Activated naive CD4-positive, alpha-beta T cell treated with anti-CD3 and anti-CD28 coated beads, Interleukin-2, amount 50 U/mL, for 16 hours (primary cell): ENCODE measurements around the gene RBM42.
"Not testable (repeated sequence)": the region's sequence is repeated elsewhere in the genome, so short reads cannot be mapped to it uniquely, and the experiment has no call there.

Experiments
- DNase-seq: peaks from one replicate; pipeline ENCODE4 v3.0.0-alpha.2; 2020

RBM42 gene

DNA sequence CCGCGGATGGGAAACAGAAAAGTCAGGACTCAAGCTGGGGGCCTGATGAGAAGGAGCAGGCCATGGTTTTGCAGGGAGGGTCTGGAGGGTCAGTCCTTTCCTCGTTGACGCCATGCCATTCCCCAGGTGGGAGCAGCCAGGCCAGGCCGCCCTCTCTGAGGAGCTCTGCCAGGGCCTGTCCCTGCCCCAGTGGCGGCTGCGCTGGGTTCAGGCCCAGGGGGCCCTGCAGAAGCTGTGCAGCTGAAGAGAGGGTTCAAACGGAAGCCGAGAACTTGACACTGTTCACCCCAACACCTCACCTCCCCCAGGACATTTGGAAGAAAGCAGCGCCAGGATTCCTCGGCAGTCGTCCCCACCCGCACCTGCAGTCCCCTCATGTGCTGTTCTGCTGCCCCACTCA is 6.1 kb upstream of the RBM42 start:
- no peak for DNase-seq

- peak; percentile 1 for DNase-seq
Measured at GRCh38 chr19:35623327-35624010, 5.4 kb upstream of the RBM42 start.

DNA sequence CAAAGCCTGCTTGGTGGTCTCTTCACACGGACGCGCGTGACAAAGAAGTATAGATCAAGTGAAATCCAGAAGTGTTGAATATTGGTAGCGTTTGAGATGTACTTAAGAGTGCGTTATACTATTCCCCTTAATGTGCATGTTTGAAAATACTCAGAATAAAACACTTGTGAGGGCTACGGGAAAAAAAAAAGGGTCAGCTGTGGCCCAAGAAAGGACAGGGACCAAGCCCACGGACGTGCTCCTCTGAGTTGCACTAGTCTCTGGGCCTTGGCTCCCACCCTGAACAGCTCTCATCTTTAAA is 622 bp upstream of the RBM42 start:
- no peak for DNase-seq

- DNase-seq, result no peak
Measured at GRCh38 chr19:35629332-35629633, 447 bp downstream of the RBM42 start.

- no peak for DNase-seq
Measured at GRCh38 chr19:35633727-35634440, 5.0 kb downstream of the RBM42 start.

DNA sequence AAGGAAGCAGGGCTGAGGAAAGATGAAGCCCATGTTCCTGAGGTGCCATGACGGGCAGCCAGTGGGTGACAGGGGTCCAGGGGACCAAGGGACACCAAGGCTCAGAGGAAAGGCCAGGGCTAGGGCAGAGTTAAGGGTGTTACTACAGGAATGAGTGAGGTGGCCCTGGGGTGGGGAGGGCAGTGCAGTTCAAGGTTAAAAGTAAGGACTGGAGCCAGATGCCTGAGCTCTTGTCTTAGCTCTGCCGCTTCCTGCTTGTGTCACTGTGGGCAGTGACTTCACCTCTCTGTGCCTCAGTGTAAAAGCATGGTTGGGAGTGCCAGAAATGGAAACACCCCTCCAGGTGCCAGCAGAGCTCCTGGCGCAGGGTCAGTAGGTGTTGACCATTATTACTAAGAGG is 7.8 kb downstream of the RBM42 start:
- DNase-seq, result no peak

GRCh38 chr19:35637165-35637564 is 8.3 kb downstream of the RBM42 start:
- DNase-seq, result no peak

DNA sequence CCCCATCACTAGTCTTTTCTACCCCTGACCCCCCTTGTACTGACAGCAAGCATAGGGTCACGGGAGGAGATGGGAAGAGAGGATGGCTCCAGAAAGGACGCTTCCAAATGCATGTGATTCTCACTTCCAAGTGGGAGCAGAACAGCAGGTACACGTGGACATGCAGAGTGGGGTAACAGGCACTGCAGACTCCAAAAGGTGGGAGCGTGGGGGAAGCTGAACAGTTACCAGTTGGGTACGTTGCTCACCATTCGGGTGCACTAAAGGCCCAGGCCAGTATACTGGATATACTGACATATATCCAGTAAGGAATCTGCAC is 10.4 kb downstream of the RBM42 start:
- DNase-seq, result no peak

DNA sequence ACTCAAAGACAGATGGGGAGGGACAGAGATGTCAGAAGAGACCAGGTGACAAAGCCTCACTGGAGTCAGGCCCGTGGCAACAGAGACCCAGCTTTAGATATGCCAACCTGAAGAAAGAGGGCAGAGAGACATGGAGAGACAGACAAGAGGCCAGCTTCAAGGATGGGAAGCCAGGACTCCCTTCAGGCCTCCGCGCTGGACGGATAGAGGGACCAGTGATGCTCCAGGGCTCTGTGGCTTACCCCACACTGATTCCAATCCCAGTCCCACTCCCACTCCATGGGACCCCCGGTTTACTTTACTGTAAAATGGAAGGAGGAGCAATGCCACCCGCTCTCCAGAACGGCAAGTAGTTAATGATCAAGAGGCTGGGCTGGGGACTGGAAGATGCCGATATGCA is 11.0 kb downstream of the RBM42 start:
- DNase-seq, result no peak

DNA sequence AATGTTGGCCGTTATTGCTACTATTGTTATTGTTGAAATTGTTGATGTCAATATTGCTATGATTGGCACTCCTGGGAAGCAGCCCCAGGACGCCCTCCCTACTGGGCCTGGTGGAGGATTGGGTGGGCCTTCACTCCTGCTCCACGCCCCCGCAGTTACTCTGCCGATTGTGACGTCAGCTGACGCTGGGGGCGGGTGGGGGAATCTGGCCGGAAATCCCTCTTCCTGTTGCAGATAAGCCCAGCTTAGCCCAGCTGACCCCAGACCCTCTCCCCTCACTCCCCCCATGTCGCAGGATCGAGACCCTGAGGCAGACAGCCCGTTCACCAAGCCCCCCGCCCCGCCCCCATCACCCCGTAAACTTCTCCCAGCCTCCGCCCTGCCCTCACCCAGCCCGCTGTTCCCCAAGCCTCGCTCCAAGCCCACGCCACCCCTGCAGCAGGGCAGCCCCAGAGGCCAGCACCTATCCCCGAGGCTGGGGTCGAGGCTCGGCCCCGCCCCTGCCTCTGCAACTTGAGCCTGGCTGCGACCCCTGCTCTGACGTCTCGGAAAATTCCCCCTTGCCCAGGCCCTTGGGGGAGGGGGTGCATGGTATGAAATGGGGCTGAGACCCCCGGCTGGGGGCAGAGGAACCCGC is 12.8 kb downstream of the RBM42 start, which contains the start of gene ETV2:
Gene ETV2 (plus strand): TSS at position 231 of the 637 bp plus-strand sequence. CDS start 716 bp downstream, outside the sequence.
- peak; percentile 23 for DNase-seq

- DNase-seq, result no peak
Measured at GRCh38 chr19:35642312-35642711, 13.5 kb downstream of the RBM42 start.

DNA sequence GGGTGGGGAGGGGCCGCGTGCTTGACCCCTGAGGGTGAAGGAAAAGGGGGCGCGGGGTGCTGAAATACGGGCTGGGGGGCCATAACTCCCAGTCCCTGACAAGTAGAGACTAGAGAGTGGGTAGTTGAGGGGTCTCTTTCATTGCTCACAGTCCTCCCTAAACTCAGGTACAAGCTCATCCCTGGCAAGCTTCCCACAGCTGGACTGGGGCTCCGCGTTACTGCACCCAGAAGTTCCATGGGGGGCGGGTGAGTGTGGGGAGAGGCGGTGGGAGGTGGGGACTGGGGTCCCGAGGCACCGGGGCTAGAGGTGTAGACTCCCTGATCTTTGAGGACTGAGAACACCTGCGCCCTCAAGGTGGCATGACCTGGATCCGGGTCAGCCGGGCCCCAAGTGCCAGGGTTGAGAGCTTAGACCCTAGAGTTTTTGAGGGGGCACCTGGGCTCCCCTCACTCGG is 14.0 kb downstream of the RBM42 start:
- no peak for DNase-seq

DNA sequence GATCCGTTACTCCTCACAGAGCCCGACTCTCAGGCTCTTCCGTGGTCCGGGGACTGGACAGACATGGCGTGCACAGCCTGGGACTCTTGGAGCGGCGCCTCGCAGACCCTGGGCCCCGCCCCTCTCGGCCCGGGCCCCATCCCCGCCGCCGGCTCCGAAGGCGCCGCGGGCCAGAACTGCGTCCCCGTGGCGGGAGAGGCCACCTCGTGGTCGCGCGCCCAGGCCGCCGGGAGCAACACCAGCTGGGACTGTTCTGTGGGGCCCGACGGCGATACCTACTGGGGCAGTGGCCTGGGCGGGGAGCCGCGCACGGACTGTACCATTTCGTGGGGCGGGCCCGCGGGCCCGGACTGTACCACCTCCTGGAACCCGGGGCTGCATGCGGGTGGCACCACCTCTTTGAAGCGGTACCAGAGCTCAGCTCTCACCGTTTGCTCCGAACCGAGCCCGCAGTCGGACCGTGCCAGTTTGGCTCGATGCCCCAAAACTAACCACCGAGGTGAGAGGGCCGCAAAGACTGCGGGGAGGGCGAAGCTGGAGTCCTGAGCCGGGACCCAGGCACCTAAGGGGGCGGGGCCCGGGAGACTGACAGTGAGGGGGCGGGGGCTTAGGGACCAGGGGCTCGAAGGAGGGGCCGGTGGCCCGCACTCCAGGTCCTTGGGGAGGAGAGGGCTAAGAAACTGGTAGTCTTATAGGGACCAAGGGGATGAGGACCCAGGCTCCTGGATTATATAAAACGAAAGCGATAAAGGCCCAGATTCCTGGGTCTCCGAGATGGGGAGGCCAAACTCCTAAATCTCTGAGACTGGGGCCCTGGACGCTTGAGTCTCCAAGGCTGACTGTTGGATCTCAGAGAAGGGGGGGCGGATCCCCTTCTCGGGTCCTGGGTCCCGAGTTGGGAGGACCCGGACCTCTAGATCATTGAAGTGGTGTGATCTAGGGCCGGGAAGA is 14.7 kb downstream of the RBM42 start:
- DNase-seq, result peak; percentile 80

DNA sequence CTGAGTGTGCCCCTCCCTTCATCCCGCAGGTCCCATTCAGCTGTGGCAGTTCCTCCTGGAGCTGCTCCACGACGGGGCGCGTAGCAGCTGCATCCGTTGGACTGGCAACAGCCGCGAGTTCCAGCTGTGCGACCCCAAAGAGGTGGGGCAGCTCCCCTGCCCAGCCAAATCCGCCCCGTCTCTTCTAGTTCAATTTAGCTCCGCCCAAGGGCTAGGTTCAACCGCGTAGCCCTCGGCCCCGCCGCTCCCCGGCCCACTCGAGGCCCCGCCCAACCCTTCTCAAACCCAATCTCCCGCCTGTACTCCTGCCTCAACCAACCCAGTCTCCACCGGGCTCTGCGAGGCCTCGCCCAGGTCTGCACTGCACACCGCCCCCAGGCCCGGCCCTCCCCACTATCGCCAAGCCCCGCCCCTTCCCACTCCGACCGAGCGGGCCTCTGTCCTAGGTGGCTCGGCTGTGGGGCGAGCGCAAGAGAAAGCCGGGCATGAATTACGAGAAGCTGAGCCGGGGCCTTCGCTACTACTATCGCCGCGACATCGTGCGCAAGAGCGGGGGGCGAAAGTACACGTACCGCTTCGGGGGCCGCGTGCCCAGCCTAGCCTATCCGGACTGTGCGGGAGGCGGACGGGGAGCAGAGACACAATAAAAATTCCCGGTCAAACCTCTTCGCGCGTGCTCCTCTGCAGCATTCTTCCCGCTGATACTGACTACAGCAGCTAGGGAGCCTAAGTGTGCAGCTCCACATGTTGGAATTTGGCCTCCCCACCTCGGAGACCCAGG is 15.6 kb downstream of the RBM42 start:
- peak; percentile 95 for DNase-seq

DNA sequence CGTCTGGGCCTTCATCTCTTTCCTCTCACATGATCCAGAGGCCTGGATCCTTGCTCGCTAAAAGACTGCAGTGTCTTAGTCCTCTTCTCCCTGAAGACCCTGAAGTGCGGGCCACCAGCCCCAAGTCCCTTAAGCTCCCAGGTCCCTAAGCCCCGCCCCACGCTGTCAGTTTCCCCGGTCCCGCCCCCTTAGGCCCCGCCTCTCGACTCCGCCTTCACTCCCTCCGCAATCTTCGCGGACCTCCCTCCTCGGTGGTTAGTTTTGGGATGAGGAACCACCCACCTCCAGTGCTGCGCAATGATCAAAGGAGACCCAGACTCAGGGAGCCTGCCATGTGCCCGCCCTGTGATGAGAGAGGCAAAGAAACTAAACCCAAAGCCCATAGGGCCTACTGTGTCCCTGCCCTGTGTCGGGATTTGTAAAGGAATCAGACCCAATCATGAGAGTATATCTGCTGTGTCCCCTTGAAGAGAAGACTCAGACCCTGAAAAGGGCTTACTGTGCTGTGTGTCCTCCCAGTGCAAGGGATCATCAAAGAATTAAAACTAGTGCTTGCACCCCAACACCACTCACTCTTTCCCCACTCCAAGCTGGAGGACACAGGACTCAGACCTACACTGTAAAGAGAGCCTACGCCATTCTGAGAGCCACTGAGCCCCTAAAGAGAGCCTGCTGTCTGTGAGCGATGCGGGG is 16.3 kb downstream of the RBM42 start:
- peak; percentile 84 for DNase-seq

- no peak for DNase-seq
Measured at GRCh38 chr19:35645680-35646511, 17.1 kb downstream of the RBM42 start.

DNA sequence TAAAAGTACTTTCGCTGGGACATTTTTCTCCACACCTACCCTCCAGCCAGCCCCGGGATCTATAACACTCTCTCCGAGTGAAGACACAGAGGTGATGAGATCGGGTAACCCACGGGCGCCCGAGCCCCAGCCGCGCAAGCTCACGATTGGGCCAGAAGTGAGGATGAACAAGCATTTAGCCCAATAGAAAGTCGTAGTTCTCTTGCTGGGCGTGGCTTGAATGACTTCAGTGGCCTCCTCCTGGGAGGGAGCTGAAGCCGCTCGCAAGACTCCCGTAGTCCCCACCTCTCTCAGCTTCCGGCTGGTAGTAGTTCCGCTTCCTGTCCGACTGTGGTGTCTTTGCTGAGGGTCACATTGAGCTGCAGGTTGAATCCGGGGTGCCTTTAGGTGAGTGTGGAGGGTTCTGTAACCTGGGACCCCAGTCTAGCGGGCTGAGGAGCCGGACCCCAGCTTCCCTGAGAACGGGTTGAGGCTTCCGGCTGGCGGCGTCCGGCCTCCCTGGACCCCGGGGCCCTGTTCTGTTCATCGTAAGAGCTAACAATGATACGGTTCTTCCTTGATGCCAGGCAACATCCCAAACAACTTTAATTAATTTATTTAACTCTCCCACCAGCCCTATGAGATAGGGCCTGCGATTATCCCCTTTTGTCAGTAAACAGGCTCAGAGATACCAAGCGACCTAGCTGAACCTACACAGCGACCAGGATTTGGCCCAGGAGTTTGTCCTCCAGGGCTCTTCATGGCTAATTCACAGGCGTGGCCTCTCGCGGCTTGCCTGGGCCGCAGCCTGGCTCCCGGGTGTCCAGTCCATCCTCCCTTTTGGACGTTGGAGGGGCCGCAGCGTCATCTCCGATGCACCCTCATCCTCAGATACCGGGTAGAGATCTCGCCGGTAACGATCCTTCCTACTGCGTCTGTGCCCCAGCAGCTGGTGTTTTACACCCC is 19.5 kb downstream of the RBM42 start, which contains the start of gene COX6B1:
Gene COX6B1 (plus strand): TSS at position 307 of the 945 bp plus-strand sequence. CDS start 2,921 bp downstream, outside the sequence.
- peak; percentile 93 for DNase-seq

- DNase-seq, result no peak
Measured at GRCh38 chr19:35650581-35650980, 21.7 kb downstream of the RBM42 start.

DNA sequence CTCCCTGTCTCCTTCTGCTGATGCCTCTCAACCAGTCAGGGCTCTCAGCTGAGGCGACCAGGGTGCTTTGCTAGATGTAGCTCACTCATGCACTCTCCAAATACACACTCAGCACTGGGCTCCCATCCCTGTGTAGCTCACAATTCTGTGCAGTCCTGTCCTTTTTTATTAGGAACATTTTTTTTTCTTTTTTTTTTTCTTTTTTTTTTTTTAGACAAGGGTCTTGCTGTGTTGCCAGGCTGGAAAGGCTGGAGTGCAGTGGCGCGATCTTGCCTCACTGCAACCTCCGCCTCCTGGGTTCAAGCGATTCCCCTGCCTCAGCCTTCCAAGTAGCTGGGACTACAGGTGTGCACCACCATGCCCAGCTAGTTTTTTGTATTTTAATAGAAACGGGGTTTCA is 26.0 kb downstream of the RBM42 start:
- DNase-seq, result not testable (repeated sequence)

DNA sequence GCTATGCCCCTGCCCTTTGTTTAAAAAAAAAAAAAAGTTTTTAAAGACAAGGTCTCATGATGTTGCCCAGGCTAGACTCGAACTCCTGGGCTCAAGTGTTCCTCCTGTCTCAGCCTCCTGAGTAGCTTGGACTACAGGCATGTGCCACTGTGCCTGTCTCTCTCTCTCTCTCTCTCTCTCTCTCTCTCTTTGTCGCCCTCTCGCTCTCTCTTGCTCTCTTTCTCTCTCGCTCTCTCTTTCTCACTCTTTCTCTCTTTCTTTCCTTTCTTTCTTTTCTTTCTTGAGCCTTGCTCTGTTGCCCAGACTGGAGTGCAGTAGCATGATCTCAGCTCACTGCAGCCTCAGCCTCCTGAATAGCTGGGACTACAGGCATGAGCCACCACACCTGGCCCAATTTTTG is 26.8 kb downstream of the RBM42 start:
- DNase-seq, result no peak
